ENCODE measurements around the gene TYR.
"Not testable (repeated sequence)": the region's sequence is repeated elsewhere in the genome, so short reads cannot be mapped to it uniquely, and the experiment has no call there.

The TYR gene

GRCh38 chr11:89272540-89273088 is 94.9 kb downstream of the TYR start:
- not testable (repeated sequence) for DNase-seq (ENCODE audit: low read depth)

- not testable (repeated sequence) for DNase-seq (ENCODE audit: low read depth)
Measured at GRCh38 chr11:89273220-89273619, 95.5 kb downstream of the TYR start.

- DNase-seq (ENCODE audit: low read depth): no peak
Measured at GRCh38 chr11:89275966-89276365, 98.3 kb downstream of the TYR start.

GRCh38 chr11:89279176-89279575 is 101.5 kb downstream of the TYR start:
- DNase-seq (ENCODE audit: low read depth): no peak

- DNase-seq (ENCODE audit: low read depth): not testable (repeated sequence)
Measured at GRCh38 chr11:89281032-89281677, 103.5 kb downstream of the TYR start.

GRCh38 chr11:89286601-89287000 is 108.9 kb downstream of the TYR start:
- not testable (repeated sequence) for DNase-seq (ENCODE audit: low read depth)

- DNase-seq (ENCODE audit: low read depth): not testable (repeated sequence)
Measured at GRCh38 chr11:89288004-89288403, 110.3 kb downstream of the TYR start.

- DNase-seq (ENCODE audit: low read depth): no peak
Measured at GRCh38 chr11:89293965-89294679, 116.4 kb downstream of the TYR start.

GRCh38 chr11:89295023-89295422 is 117.3 kb downstream of the TYR start:
- DNase-seq (ENCODE audit: low read depth): not testable (repeated sequence)

- DNase-seq (ENCODE audit: low read depth): peak; percentile 3
Measured at GRCh38 chr11:89303029-89303428, 125.4 kb downstream of the TYR start.

GRCh38 chr11:89308272-89308671 is 130.6 kb downstream of the TYR start:
- not testable (repeated sequence) for DNase-seq (ENCODE audit: low read depth)

- DNase-seq (ENCODE audit: low read depth): not testable (repeated sequence)
Measured at GRCh38 chr11:89309321-89309985, 131.8 kb downstream of the TYR start.

GRCh38 chr11:89310607-89311006 is 132.9 kb downstream of the TYR start:
- not testable (repeated sequence) for DNase-seq (ENCODE audit: low read depth)

GRCh38 chr11:89321401-89321800 is 143.7 kb downstream of the TYR start:
- DNase-seq (ENCODE audit: low read depth): no peak

- DNase-seq (ENCODE audit: low read depth): no peak
Measured at GRCh38 chr11:89327885-89328284, 150.2 kb downstream of the TYR start.

GRCh38 chr11:89331940-89332339 is 154.3 kb downstream of the TYR start:
- not testable (repeated sequence) for DNase-seq (ENCODE audit: low read depth)

GRCh38 chr11:89333704-89334103 is 156.0 kb downstream of the TYR start:
- DNase-seq (ENCODE audit: low read depth): peak; percentile 60

- DNase-seq (ENCODE audit: low read depth): not testable (repeated sequence)
Measured at GRCh38 chr11:89337100-89337650, 159.5 kb downstream of the TYR start.

GRCh38 chr11:89338073-89338472 is 160.4 kb downstream of the TYR start:
- not testable (repeated sequence) for DNase-seq (ENCODE audit: low read depth)

GRCh38 chr11:89340450-89340849 is 162.8 kb downstream of the TYR start:
- peak; percentile 8 for DNase-seq (ENCODE audit: low read depth)

GRCh38 chr11:89342880-89343572 is 165.4 kb downstream of the TYR start:
- not testable (repeated sequence) for DNase-seq (ENCODE audit: low read depth)
